SK-MEL-5 (cell line): ENCODE results near the gene ASIC1. TPM values are rescaled to one million over a fixed set of nuclear protein-coding genes. Genes with fewer than 3 reads are reported as not detected.
"Not testable (repeated sequence)": the region's sequence is repeated elsewhere in the genome, so short reads cannot be mapped to it uniquely, and the experiment has no call there.

ENCODE experiments used
- DNase-seq: peaks from one replicate; pipeline ENCODE4 v3.0.0-alpha.2; 2016; ENCODE audit warnings: low read depth, low spot score
- in situ Hi-C: cut with HindIII; loops from 2 replicates; pipeline ENCODE4 v1.10.0; 2016; ENCODE audit warnings: low sequenced_read_pairs, high pct_unique_total_duplicates, low pct_unique_long_range_greater_than_20kb
- polyA plus RNA-seq, 2 experiments: library from polyadenylated mRNA; depleted of rRNA; stranded (reverse); fragments of >200 nt; gene quantifications; 2 replicates each; pipeline ENCODE4 v1.2.3, GENCODE V29; 2015
- total RNA-seq: library from RNA; depleted of rRNA; stranded (reverse); fragments of >200 nt; shearing (Covaris generic); gene quantifications from 2 replicates; pipeline ENCODE4 v1.2.3, GENCODE V29; 2014; rRNA removed

Gene ASIC1
- total RNA-seq = 4.7 and 5.2 TPM in 2 replicates
- 39.7 and 42.5 TPM in 2 replicates for polyA plus RNA-seq (2015; cell fraction: cytosol; rRNA removed)
- polyA plus RNA-seq (2015; cell fraction: nucleus; rRNA removed) = 42.0 and 45.7 TPM in 2 replicates

DNA sequence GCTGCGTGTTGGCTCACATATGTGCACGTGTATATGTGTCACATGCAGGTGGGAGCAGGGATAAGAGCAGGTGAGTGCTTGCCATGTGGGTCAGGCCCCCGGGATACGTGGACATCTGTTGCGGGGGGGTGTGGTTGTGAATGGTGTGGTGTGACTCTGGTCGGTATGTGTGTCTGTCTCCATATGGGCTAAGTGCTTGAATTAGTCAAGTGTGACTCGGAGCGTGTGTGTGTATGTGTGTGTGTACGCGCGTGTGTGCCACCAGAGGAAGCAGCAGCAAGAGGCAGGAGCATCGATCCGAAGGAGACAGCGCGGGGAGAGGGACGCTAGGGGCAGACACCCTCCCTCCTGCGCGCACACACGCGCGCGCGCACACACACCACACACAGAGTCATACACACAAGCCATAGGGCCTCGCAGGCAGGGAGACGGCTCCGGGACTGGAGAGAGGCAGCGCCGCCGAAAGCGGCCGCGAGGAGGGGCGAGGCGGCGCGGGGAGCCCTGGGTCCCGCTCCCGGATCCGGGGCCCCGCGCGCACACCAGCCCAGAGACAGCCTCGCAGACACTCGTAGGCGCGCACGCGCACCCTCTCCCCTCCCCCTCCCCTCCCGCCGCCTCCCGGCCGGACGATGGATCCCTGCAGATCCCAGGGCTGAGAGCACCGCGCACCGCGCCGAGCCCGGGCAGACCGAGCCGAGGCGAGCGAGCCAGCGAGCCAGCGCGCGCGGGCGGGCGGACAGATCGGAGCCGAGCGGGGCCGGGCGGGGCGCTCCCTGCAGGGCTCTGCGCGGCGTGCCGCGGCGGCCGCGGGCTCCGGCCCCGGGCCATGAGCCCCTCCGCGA lies at the start of gene ASIC1:
ASIC1 (plus strand) TSS at position 597 of the 842 bp plus-strand sequence. CDS start 1,171 bp downstream, outside the sequence.
- in situ Hi-C loops = no loop called here
- peak; percentile 65 for DNase-seq

DNA sequence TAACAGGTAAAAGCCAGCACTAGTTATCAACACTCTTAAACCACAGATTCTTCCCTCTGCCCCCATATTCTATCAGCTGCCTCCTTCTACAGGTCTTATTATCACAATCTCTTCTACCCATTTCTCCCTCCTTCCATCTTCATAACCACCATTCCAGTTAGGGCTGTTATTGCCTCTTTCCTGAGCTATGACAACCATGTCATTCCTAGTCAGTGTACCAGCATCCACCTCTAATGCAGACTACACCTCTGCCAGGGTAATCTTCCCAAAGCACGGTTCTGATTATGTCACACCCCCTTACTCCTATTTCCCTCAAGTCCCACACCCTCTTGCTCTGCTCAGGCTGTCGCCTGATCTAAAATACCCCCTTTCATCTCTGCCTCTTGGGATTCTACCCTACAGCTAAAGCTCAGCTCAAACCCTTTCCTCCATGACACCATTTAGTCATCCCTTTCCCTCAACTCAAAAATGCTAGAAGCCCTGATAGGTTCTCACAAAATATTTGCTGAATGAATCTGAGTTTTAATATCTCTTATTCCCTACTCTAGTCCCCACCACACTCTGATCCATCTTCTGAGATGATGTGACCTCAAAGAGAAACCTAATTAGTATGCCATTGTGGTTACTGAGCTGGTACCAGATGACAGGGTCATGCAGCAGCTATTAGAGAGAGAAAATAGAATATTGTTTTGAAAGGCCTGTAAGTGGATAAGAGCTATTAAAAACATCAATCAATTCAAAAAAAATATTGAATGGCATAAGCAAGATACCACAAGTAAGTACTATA lies 43.8 kb upstream of the ASIC1 start:
- no peak for DNase-seq

DNA sequence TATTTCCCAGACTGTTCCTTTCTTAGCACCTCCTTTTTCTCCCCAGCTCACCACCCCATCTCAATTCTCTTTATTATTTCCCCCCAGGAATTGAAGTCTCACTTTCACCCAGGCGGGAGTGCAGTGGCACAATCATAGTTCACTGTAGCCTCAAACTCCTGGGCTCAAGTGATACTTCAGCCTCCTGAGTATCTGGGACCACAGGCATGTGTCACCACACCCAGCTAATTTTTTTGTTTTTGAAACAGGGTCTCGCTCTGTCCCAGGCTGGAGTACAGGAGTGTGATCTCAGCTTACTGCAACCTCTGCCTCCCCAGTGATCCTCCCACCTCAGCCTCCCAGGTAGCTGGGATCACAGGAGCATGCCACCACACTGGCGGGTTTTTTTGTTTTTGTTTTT lies 43.1 kb upstream of the ASIC1 start:
- DNase-seq = no peak
- in situ Hi-C loops = no loop called here

More for the DNA sequence above, 43.8 kb upstream of the ASIC1 start:
- in situ Hi-C loops = no loop called here

DNA sequence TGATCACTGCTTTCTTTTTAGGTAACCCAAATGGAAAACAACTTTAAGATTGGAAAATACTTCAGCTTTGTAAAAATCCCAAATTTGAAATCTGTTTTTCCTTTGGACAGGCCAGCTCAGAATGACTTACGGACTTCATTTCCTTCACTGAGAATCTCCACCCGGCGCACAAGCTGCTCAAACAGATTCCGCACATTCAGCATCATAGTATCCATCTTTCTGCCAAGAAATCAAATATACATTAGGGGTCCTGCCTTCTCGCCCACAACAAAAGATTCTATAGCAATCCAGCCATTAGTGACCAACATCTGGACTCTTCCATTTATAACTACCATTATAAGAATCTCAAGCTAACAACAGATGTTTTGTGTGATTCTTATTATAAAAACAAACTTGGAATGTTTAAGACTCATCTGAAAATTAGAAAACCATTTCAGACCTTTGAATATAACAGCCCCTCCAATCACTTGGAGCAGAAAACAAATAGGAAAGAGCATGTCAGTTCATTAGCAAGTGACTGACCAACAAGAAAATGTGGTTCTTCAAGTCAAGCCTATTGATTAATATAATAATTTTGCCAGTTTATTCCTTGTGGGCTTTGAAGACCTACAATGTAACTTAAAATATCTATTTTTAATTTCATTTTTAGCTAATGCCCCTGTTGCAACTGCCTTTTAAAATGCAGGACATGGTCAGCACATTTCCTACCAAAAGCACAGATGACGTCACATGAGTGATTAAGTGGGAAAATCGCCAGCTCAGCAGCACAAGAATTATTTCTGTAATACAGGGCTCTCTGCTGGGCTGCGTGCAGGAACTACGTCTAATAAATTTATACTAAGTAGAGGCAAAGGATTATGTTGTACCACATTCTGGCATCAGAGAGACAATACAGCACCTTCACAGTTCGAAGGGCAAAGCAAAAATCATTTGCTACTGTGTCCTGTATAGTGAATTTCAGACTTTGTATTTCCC lies 40.6 kb upstream of the ASIC1 start:
- DNase-seq = peak; percentile 47
- in situ Hi-C loops = no loop called here

DNA sequence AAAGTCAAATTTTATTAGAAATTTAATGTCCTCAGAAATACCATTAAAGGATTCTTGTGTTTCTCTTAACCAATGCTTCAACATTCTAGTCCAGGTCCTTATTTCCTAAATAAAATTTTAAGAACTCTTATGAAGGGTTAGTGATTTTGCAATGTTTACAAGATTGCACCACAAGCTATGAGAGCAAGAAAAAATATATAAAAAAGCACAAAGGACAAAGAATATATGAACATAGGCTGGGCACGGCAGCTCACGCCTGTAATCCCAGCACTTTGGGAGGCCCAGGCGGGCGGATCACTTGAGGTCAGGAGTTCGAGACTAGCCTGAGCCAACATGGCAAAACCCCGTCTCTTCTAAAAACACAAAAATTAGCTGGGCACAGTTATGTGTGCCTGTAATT lies 39.8 kb upstream of the ASIC1 start:
- no peak for DNase-seq
- in situ Hi-C loops = no loop called here

DNA sequence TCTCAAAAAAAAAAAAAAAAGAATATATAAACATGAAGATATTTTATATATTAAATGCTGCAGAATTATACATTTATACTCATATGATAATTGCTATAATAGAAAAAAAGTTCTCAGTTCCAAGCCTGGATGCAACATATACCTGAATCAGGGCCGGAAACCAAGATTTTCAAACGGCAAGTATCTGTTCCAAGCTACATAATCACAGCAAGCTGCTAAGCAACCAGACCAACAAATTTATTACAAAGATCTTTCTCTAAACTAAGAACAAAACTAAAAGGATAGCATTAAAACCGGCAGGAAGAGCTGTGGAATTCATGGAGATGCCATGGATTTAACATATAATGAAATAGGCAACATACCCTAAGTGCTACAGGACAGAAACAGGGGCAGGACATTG lies 39.2 kb upstream of the ASIC1 start:
- no peak for DNase-seq
- in situ Hi-C loops = no loop called here

GRCh38 chr12:50018968-50019367 lies 38.4 kb upstream of the ASIC1 start:
- in situ Hi-C loops = no loop called here
- DNase-seq = no peak

- in situ Hi-C loops = no loop called here
- no peak for DNase-seq
Measured at GRCh38 chr12:50019524-50019923, 37.9 kb upstream of the ASIC1 start.

DNA sequence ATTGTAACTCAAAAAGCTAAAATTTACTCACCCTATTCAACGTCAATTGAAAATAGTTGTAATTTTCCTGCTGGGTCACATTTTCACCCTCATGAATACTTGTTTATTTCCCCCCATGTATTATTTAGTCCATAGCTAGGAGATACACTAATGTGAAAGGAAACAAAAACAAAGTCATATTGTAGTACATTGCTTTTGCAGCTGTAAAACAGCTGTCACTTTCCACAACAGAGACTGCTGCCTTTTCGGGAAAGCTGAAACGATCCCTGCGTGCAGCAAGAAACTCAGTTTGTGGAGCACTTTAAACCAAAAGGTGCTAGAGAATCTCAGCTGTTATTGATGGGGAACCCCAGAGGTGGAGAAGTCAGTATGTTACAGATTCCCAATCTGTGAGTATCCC lies 36.4 kb upstream of the ASIC1 start:
- no peak for DNase-seq
- in situ Hi-C loops = no loop called here

DNA sequence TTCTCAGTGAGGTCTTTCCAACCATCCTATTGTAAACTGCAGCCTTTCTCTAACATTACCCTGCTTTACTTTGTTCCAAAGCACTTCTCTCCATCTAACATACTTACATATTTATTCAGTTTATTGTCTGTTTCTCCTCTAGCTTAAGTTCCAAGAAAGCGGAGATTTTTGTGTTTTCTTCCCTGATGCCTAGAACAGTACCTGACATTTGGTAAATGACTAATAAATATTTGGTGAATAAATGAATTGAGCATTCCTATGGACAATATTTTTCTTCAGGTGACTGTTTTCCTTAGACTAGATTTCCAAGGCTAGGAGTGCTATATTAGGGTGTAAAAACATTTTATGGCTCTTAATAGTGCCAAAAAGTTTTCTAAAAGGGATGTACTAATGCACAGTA lies 34.5 kb upstream of the ASIC1 start:
- in situ Hi-C loops = no loop called here
- no peak for DNase-seq

DNA sequence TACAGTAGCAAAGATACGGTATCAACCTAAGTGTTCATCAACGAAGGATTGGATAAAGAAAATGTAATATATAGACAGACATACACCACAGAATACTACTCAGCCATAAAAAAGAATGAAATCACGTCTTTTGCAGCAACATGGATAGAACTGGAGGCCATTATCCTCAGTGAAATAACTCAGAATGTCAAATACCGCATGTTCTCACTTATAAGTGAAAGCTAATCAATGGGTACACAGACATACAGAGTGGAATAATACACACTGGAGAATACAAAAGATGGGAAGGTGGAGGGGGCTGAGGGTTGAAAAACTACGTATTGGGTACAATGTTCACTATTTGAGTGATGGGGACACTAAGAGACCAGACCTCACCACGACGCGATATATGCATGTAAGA lies 33.2 kb upstream of the ASIC1 start:
- in situ Hi-C loops = no loop called here
- DNase-seq = no peak

GRCh38 chr12:50024805-50025186 lies 32.6 kb upstream of the ASIC1 start:
- no peak for DNase-seq
- in situ Hi-C loops = no loop called here

DNA sequence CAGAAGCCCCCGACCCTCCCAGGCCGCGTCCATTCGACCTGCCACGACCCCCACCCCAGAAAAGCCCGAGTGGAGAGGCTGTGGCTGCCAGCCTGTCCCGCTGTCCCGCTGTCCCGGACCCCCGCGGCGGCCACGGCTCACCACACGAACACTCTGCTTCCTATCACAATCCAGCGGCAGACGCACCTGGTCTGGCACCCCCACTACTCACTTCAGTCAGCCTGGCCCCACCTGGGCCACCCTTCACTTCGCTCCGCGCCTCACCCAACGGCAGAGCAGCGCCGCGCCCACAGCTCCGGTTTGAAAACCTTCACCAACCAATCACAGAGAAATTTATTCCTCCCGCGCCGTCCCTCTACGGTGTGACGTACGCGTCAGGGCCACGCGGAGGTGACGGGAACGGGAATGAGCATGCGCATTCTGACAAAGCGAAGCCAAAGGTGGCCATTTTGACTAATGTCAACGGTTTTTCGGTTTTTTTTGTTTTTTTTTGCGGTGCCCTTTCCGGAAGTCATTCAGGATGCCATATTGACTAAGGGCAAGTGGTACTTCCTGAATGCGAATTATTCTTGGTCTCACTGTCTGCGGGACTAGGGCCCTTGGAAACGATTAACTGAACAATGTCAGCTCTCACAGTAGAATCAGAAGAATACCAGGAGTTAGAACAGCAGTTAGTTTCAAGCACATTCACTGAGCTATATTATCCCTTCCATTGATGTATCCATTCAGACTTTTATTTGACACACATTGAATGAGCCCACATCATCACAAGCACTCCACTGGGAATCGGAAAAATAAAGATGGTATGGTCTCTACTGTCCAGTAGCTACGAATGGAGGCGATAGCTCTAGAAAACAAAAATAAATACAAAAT lies 32.0 kb upstream of the ASIC1 start, which contains the start of gene RACGAP1:
RACGAP1 (minus strand) TSS at position 308 of the 873 bp plus-strand sequence. CDS start 8,779 bp downstream, outside the sequence.
- peak; percentile 99 for DNase-seq
- in situ Hi-C loops = no loop called here

DNA sequence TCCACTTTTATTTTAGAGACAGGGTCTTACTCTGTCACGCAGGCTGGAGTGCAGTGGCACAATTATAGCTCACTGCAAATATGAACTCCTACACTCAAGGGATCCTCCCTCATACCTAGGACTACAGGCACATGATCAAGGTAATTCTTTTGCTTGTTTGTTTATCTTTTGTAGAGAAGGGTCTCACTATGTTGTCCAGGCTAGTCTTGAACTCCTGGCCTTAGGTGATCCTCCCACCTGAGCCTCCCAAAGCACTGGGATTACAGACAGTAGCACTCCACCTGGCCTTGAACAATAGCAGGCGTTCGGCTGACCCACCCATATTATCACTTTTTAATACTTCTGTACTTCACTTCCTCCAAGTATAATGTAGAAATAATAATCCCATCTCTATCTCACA lies 30.7 kb upstream of the ASIC1 start:
- no peak for DNase-seq
- in situ Hi-C loops = no loop called here

DNA sequence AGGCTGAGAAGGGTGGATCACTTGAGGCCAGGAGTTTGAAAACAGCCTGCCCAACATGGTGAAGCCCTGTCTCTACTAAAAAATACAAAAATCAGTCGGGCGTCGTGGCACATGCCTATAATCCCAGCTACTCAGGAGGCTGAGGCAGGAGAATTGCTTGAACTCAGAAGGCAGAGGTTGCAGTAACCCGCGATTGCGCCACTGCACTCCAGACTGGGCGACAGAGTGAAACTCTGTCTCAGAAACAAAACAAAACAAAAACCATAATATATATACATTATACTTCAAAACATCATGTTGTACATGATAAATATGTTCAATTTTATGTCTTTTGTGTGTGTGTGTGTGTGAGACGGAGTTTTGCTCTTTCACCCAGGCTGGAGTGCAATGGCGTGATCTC lies 26.9 kb upstream of the ASIC1 start:
- in situ Hi-C loops, DNase-seq: not testable (repeated sequence)

DNA sequence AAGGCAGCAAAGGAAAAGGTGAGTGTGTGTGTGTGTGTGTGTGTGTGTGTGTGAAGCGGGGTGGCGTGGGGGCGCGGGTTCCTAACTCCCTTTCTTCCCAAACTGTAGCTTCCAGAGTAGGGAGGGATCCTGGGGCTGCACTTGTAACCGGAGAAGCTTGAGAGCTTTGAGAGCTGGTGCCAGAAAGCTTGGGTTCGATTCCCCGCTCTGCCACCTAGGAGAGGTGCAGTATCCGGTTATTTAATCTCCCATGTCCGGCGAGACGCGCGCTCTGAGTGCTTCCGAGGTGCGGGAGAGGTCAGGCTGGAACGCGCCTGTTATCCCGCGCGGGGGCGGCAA lies 24.9 kb upstream of the ASIC1 start:
- DNase-seq = no peak
- in situ Hi-C loops = no loop called here
